ENCODE measurements around the gene PLCH2.

The PLCH2 gene

GRCh38 chr1:2510366-2511155 lies 34.5 kb downstream of the PLCH2 start:
- FAIRE-seq (no peak), DNase-seq (ENCODE audit: insufficient read length) (no peak)
- TF ChIP-seq POLR2AphosphoS5 (IDR thresholded peaks at IDR 0.05; ENCODE audit: low read depth, low read length) (no peak), POLR2A (IDR thresholded peaks at IDR 0.05; ENCODE audit: low read depth, low read length) (no peak), TAF1 (IDR thresholded peaks at IDR 0.05; ENCODE audit: borderline replicate concordance, low read depth, low read length) (no peak)

- DNase-seq (ENCODE audit: insufficient read length), result no peak
- no peak for FAIRE-seq
- no peak for TF ChIP-seq TAF1 (IDR thresholded peaks at IDR 0.05; ENCODE audit: borderline replicate concordance, low read depth, low read length)
- no peak for TF ChIP-seq POLR2A (IDR thresholded peaks at IDR 0.05; ENCODE audit: low read depth, low read length)
- no peak for TF ChIP-seq POLR2AphosphoS5 (IDR thresholded peaks at IDR 0.05; ENCODE audit: low read depth, low read length)
Measured at GRCh38 chr1:2512862-2513421, 36.9 kb downstream of the PLCH2 start.

GRCh38 chr1:2513939-2514652 lies 38.0 kb downstream of the PLCH2 start:
- FAIRE-seq, result no peak
- no peak for DNase-seq (ENCODE audit: insufficient read length)
- TF ChIP-seq TAF1 (IDR thresholded peaks at IDR 0.05; ENCODE audit: borderline replicate concordance, low read depth, low read length) (no peak), POLR2A (IDR thresholded peaks at IDR 0.05; ENCODE audit: low read depth, low read length) (no peak), POLR2AphosphoS5 (IDR thresholded peaks at IDR 0.05; ENCODE audit: low read depth, low read length) (no peak)

- FAIRE-seq (no peak), DNase-seq (ENCODE audit: insufficient read length) (no peak)
- no peak for TF ChIP-seq POLR2A (IDR thresholded peaks at IDR 0.05; ENCODE audit: low read depth, low read length)
- TF ChIP-seq POLR2AphosphoS5 (IDR thresholded peaks at IDR 0.05; ENCODE audit: low read depth, low read length), result no peak
- TF ChIP-seq TAF1 (IDR thresholded peaks at IDR 0.05; ENCODE audit: borderline replicate concordance, low read depth, low read length), result no peak
Measured at GRCh38 chr1:2514863-2515762, 39.0 kb downstream of the PLCH2 start.

- FAIRE-seq, result no peak
- no peak for TF ChIP-seq TAF1 (IDR thresholded peaks at IDR 0.05; ENCODE audit: borderline replicate concordance, low read depth, low read length)
- TF ChIP-seq POLR2A (IDR thresholded peaks at IDR 0.05; ENCODE audit: low read depth, low read length), result no peak
- TF ChIP-seq POLR2AphosphoS5 (IDR thresholded peaks at IDR 0.05; ENCODE audit: low read depth, low read length), result no peak
- no peak for DNase-seq (ENCODE audit: insufficient read length)
Measured at GRCh38 chr1:2515763-2516080, 39.6 kb downstream of the PLCH2 start.

- TF ChIP-seq POLR2AphosphoS5 (IDR thresholded peaks at IDR 0.05; ENCODE audit: low read depth, low read length) (no peak), POLR2A (IDR thresholded peaks at IDR 0.05; ENCODE audit: low read depth, low read length) (no peak), TAF1 (IDR thresholded peaks at IDR 0.05; ENCODE audit: borderline replicate concordance, low read depth, low read length) (no peak)
- DNase-seq (ENCODE audit: insufficient read length) (no peak), FAIRE-seq (no peak)
Measured at GRCh38 chr1:2516124-2516523, 40.0 kb downstream of the PLCH2 start.

GRCh38 chr1:2516946-2517345 lies 40.9 kb downstream of the PLCH2 start:
- FAIRE-seq (no peak), DNase-seq (ENCODE audit: insufficient read length) (no peak)
- TF ChIP-seq TAF1 (IDR thresholded peaks at IDR 0.05; ENCODE audit: borderline replicate concordance, low read depth, low read length) (no peak), POLR2A (IDR thresholded peaks at IDR 0.05; ENCODE audit: low read depth, low read length) (no peak), POLR2AphosphoS5 (IDR thresholded peaks at IDR 0.05; ENCODE audit: low read depth, low read length) (no peak)

GRCh38 chr1:2517966-2518365 lies 41.9 kb downstream of the PLCH2 start:
- no peak for DNase-seq (ENCODE audit: insufficient read length)
- no peak for FAIRE-seq
- TF ChIP-seq TAF1 (IDR thresholded peaks at IDR 0.05; ENCODE audit: borderline replicate concordance, low read depth, low read length) (no peak), POLR2A (IDR thresholded peaks at IDR 0.05; ENCODE audit: low read depth, low read length) (no peak), POLR2AphosphoS5 (IDR thresholded peaks at IDR 0.05; ENCODE audit: low read depth, low read length) (no peak)

GRCh38 chr1:2518528-2518927 lies 42.4 kb downstream of the PLCH2 start:
- TF ChIP-seq TAF1 (IDR thresholded peaks at IDR 0.05; ENCODE audit: borderline replicate concordance, low read depth, low read length) (no peak), POLR2A (IDR thresholded peaks at IDR 0.05; ENCODE audit: low read depth, low read length) (no peak), POLR2AphosphoS5 (IDR thresholded peaks at IDR 0.05; ENCODE audit: low read depth, low read length) (no peak)
- FAIRE-seq (no peak), DNase-seq (ENCODE audit: insufficient read length) (no peak)

- TF ChIP-seq TAF1 (IDR thresholded peaks at IDR 0.05; ENCODE audit: borderline replicate concordance, low read depth, low read length) (no peak), POLR2A (IDR thresholded peaks at IDR 0.05; ENCODE audit: low read depth, low read length) (no peak), POLR2AphosphoS5 (IDR thresholded peaks at IDR 0.05; ENCODE audit: low read depth, low read length) (no peak)
- no peak for FAIRE-seq
Measured at GRCh38 chr1:2519029-2519685, 43.1 kb downstream of the PLCH2 start.

More at GRCh38 chr1:2519029-2519685, 43.1 kb downstream of the PLCH2 start:
- no peak for DNase-seq (ENCODE audit: insufficient read length)

Measured in GM12892 (cell line).